Dendritic cell treated with granulocyte-macrophage colony-stimulating factor and Interleukin-4, amounts not matched to agents 40 ng/mL and 50 ng/mL, for 4 days (primary cell): ENCODE data around the gene OGFR.
"Not testable (repeated sequence)": the region's sequence is repeated elsewhere in the genome, so short reads cannot be mapped to it uniquely, and the experiment has no call there.

ENCODE experiments used
- H3K27ac Mint-ChIP-seq: one replicate; pipeline ENCODE4 v1.8.0; 2022; ENCODE audit warnings: mild to moderate bottlenecking, mixed read lengths
- H3K27me3 Mint-ChIP-seq: one replicate; pipeline ENCODE4 v1.8.0; 2022; ENCODE audit warnings: mild to moderate bottlenecking, mixed read lengths
- H3K36me3 Mint-ChIP-seq: one replicate; pipeline ENCODE4 v1.8.0; 2022; ENCODE audit warnings: low read depth, mixed read lengths
- H3K4me1 Mint-ChIP-seq: one replicate; pipeline ENCODE4 v1.8.0; 2022; ENCODE audit warnings: low read depth, mixed read lengths
- H3K4me3 Mint-ChIP-seq: one replicate; pipeline ENCODE4 v1.8.0; 2022; ENCODE audit warnings: mild to moderate bottlenecking, moderate library complexity, mixed read lengths
- H3K9me3 Mint-ChIP-seq: one replicate; pipeline ENCODE4 v1.8.0; 2022; ENCODE audit warnings: mixed read lengths
- intact Hi-C: fragments of 100-400 bp; cut with micrococcal nuclease; formaldehyde crosslinking; loops from one replicate; pipeline ENCODE4 v1.15.0; 2022

OGFR gene

DNA sequence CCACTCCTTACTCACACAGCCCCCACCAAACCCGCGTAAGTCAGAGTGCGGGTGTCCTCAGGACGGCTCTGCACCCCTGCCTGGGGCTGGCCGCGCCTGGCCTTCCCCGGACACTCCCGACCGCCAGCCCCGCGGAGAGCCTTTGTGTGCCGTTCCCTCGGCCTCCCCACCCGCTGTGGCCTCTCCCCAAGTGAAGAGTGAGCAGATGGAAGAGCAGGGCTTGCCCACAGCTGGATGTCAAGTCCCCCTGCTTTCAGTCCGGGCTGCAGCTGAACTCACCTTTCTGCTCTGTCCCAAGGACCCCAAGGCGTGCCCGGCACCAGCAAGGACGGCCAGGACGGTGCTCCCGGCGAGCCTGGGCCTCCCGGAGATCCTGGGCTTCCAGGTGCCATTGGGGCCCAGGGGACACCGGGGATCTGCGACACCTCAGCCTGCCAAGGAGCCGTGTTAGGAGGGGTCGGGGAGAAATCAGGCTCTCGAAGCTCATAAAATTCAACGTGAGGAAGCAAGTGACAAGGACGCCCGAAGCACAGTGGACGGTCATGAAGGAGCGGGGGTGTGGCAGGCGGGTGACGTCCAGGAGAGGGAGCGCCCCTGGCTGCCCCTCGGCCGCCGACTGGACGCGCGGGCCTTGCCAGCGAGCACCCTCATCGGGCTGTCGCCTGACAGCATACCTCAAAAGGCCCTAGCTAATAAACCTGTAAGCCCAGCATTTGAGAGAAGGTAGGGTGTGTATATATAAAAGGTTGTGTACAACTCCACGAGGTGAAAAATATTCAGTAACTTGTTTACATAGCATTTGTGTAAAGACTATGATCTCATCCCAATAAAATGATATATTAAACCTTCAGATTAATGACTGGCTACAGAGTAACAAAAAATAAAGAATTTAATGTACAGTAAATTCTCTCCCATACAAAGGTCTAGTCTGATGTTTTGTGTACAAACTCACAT is 35.9 kb downstream of the OGFR start:
- Mint-ChIP-seq H3K27me3 (no peaks in the 10 kb centered on the region), H3K4me1 (peaks cover 18% of the 10 kb centered on the region), H3K27ac (no peak overlapping the region), H3K36me3 (peaks cover 8% of the 10 kb centered on the region), H3K9me3 (no peaks in the 10 kb centered on the region), H3K4me3 (no peak overlapping the region)
- intact Hi-C loops, result no loop called here

GRCh38 chr20:62841705-62842212 is 37.1 kb downstream of the OGFR start:
- H3K27me3 Mint-ChIP-seq, result no peaks in the 10 kb centered on the region
- peaks cover 19% of the 10 kb centered on the region for H3K36me3 Mint-ChIP-seq
- H3K9me3 Mint-ChIP-seq, result no peaks in the 10 kb centered on the region
- intact Hi-C loops, result no loop called here
- peaks cover 23% of the 10 kb centered on the region for H3K4me1 Mint-ChIP-seq
- H3K27ac Mint-ChIP-seq, result no peak overlapping the region
- H3K4me3 Mint-ChIP-seq, result no peak overlapping the region

GRCh38 chr20:62843656-62844055 is 39.0 kb downstream of the OGFR start:
- Mint-ChIP-seq H3K27ac (no peak overlapping the region), H3K27me3 (no peaks in the 10 kb centered on the region), H3K9me3 (no peaks in the 10 kb centered on the region), H3K4me1 (peaks cover 7% of the 10 kb centered on the region), H3K36me3 (peaks cover 25% of the 10 kb centered on the region), H3K4me3 (no peak overlapping the region)
- intact Hi-C loops, result no loop called here

DNA sequence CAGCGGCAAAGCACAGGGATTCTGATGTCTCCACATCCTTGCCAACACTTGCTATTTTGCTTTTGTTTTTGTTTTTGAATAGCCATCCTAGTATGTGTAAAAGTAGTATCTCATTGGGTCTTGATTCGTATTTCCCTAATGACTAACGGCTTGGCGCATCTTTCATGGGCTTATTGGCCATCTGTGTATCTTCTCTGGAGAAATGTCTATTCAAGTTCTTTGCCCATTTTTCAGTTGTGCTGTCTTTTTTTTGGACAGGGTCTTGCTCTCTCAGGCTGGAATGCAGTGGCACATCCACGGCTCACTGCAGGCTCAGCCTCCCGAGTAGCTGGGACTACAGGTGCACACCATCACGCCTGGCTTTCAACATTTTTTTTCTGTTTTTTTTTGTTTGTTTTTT is 39.5 kb downstream of the OGFR start:
- Mint-ChIP-seq H3K4me3 (no peak overlapping the region), H3K27ac (no peak overlapping the region), H3K27me3 (no peaks in the 10 kb centered on the region), H3K9me3 (no peaks in the 10 kb centered on the region), H3K36me3 (peaks cover 25% of the 10 kb centered on the region), H3K4me1 (peaks cover 6% of the 10 kb centered on the region)
- intact Hi-C loops, result no loop called here

DNA sequence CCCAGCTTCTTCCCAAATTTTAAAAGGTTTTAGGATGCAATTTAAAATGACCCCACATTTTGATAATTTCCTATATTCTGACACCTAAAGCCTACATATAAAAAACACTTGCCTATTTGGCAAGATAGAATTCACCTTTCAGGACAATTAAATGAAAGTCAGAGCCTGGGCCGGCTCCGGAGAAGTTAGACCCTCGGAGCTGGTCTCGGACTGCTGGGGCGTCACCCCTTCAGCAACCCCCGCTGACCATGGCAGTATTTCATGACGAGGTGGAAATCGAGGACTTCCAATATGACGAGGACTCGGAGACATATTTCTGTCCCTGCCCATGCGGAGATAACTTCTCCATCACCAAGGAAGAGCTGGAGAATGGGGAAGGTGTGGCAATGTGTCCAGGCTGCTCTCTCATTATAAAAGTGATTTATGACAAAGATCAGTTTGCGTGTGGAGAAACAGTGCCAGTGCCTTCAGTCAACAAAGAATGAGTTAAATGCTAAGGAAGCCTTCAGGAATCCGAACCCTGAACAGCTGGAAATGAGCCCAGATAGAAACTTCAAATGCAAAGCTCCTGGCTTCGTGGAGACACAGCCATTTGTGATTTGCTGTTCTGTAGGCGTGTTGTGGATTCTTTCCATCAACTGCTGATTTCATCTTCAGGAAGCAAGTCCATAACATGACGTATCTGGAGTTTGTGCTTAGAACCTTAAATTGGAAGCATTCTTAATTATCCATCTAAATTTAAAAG is 41.0 kb downstream of the OGFR start:
- H3K4me3 Mint-ChIP-seq, result no peak overlapping the region
- H3K27ac Mint-ChIP-seq, result no peak overlapping the region
- H3K9me3 Mint-ChIP-seq, result no peaks in the 10 kb centered on the region
- no peaks in the 10 kb centered on the region for H3K27me3 Mint-ChIP-seq
- intact Hi-C loops, result no loop called here
- peaks cover 31% of the 10 kb centered on the region for H3K36me3 Mint-ChIP-seq
- H3K4me1 Mint-ChIP-seq, result peaks cover 6% of the 10 kb centered on the region

DNA sequence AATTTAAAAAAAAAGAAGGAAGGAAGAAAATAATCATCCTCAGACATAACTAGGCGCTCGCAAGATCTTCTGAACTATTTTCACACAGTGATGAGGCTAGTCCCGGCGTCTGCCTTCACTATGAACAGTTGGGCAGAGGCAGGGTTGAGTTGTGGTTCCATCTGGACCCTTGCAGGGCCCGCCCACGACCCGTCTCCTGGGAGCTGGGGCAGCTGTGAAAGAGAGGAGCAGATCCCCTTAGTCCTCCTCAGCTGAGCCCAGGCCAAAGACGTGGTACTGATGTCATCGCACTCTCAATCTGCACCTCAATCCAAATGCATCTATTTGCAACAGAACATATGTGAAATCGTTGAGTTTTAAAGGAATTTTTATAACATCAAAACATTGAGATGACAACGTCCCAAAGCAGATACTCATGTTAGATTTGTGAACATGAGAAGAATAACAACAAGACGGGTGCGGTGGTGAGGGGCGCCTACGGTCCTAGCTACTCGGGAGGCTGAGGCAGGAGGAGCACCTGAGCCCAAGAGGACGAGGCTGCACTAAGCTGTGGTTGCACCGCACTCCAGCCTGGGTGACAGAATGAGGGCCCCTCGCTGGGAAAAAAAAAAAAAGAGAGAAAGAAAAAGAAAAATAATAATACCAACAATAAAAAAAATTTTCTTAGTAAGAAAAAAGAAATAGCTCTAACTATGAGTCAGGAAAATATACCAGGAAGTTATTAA is 41.7 kb downstream of the OGFR start:
- no peaks in the 10 kb centered on the region for H3K27me3 Mint-ChIP-seq
- intact Hi-C loops, result no loop called here
- H3K4me3 Mint-ChIP-seq, result no peak overlapping the region
- H3K4me1 Mint-ChIP-seq, result peaks cover 6% of the 10 kb centered on the region
- no peaks in the 10 kb centered on the region for H3K9me3 Mint-ChIP-seq
- no peak overlapping the region for H3K27ac Mint-ChIP-seq
- peaks cover 36% of the 10 kb centered on the region for H3K36me3 Mint-ChIP-seq

DNA sequence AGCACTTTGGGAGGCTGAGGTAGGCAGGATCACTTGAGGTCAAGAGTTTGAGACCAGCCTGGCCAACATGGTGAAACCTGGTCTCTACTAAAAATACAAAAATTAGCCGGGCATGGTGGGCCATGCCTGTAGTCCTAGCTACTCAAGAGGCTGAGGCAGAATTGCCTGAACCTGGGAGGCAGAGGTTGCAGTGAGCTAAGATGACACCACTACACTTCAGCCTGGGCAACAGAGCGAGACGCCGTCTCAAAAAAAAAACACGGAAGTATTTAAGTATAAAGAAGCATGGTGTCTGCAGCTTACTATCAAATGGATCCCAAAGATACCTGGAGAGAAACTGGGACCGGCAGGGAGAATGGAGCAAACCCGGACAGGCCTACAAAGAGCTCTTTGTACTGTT is 44.3 kb downstream of the OGFR start:
- H3K4me3 Mint-ChIP-seq, intact Hi-C loops, H3K27ac Mint-ChIP-seq, H3K4me1 Mint-ChIP-seq, H3K27me3 Mint-ChIP-seq, H3K9me3 Mint-ChIP-seq: not testable (repeated sequence)
- H3K36me3 Mint-ChIP-seq, result peaks cover 57% of the 10 kb centered on the region

GRCh38 chr20:62849431-62849830 is 44.8 kb downstream of the OGFR start:
- H3K27ac Mint-ChIP-seq, result no peak overlapping the region
- H3K4me3 Mint-ChIP-seq, result no peak overlapping the region
- intact Hi-C loops, result no loop called here
- H3K36me3 Mint-ChIP-seq, result peaks cover 62% of the 10 kb centered on the region
- H3K4me1 Mint-ChIP-seq, result peaks cover 6% of the 10 kb centered on the region
- no peaks in the 10 kb centered on the region for H3K9me3 Mint-ChIP-seq
- no peaks in the 10 kb centered on the region for H3K27me3 Mint-ChIP-seq

- Mint-ChIP-seq H3K4me3 (no peak overlapping the region), H3K9me3 (no peaks in the 10 kb centered on the region), H3K27me3 (no peaks in the 10 kb centered on the region), H3K27ac (no peak overlapping the region), H3K4me1 (peaks cover 6% of the 10 kb centered on the region), H3K36me3 (peaks cover 57% of the 10 kb centered on the region)
- intact Hi-C loops, result no loop called here
These were observed 45.8 kb downstream of the OGFR start for GRCh38 chr20:62850333-62850974.

DNA sequence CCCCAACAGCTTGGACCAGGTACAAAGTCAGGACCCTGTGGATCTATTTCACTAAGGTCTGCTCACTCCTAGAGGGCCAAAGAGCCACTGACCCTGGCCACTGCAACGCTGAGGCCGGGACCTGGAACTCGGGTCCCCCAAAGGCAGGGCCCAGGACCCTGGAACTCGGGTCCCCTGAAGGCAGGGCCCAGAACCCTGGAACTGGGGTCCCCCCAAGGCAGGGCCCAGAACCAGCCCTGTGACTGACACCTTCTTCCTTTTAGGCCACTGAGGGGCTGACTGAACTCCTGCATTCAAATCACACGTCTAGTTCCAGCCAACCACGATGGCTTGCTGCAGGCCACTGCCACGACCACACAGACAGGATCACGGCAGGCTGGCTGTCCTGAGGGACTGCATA is 47.6 kb downstream of the OGFR start:
- Mint-ChIP-seq H3K36me3 (peaks cover 51% of the 10 kb centered on the region), H3K27ac (no peak overlapping the region), H3K4me1 (no peaks in the 10 kb centered on the region), H3K27me3 (no peaks in the 10 kb centered on the region), H3K9me3 (no peaks in the 10 kb centered on the region), H3K4me3 (no peak overlapping the region)
- intact Hi-C loops, result no loop called here

DNA sequence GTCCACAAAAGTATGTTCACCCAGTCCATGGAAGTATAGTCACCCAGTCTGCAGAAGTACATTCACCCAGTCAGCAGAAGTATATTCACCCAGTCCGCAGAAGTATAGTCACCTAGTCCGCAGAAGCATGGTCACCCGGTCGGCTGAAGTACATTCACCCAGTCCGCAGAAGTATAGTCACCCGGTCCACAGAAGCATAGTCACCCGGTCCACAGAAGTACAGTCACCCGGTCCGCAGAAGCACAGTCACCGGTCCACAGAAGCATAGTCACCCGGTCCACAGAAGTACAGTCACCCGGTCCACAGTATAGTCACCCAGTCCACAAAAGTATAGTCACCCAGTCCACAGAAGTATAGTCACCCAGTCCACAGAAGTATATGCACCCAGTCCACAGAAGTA is 48.2 kb downstream of the OGFR start:
- no peaks in the 10 kb centered on the region for H3K9me3 Mint-ChIP-seq
- no peaks in the 10 kb centered on the region for H3K4me1 Mint-ChIP-seq
- no peaks in the 10 kb centered on the region for H3K27me3 Mint-ChIP-seq
- H3K36me3 Mint-ChIP-seq, result peaks cover 52% of the 10 kb centered on the region
- intact Hi-C loops, result no loop called here
- H3K4me3 Mint-ChIP-seq, result no peak overlapping the region
- H3K27ac Mint-ChIP-seq, result no peak overlapping the region

GRCh38 chr20:62853304-62853703 is 48.7 kb downstream of the OGFR start:
- peaks cover 48% of the 10 kb centered on the region for H3K36me3 Mint-ChIP-seq
- intact Hi-C loops, H3K27me3 Mint-ChIP-seq, H3K4me3 Mint-ChIP-seq, H3K4me1 Mint-ChIP-seq, H3K9me3 Mint-ChIP-seq, H3K27ac Mint-ChIP-seq: not testable (repeated sequence)

- no peaks in the 10 kb centered on the region for H3K9me3 Mint-ChIP-seq
- no peaks in the 10 kb centered on the region for H3K27me3 Mint-ChIP-seq
- H3K4me3 Mint-ChIP-seq, result no peak overlapping the region
- peaks cover 48% of the 10 kb centered on the region for H3K36me3 Mint-ChIP-seq
- intact Hi-C loops, result no loop called here
- no peak overlapping the region for H3K27ac Mint-ChIP-seq
- H3K4me1 Mint-ChIP-seq, result peaks cover 1% of the 10 kb centered on the region
These were observed 49.5 kb downstream of the OGFR start for GRCh38 chr20:62854121-62854520.
